C4-2B (cell line): ENCODE measurements around the gene ITGB1BP1.

Source experiments
- H3K27ac ChIP-seq: fragments of 450-650 bp; 2 replicates; pipeline ENCODE4 v1.5.1; 2017
- ZFX ChIP-seq: fragments of 450-650 bp; IDR thresholded peaks from 2 replicates; pipeline ENCODE4 v1.6.1; 2017
- TF ChIP-seq, protein P1 (sequence below): fragments of 450-650 bp; conservative IDR thresholded peaks from 2 replicates; pipeline ENCODE4 v1.5.1; 2017; ENCODE audit warnings: mild to moderate bottlenecking

Gene ITGB1BP1

DNA sequence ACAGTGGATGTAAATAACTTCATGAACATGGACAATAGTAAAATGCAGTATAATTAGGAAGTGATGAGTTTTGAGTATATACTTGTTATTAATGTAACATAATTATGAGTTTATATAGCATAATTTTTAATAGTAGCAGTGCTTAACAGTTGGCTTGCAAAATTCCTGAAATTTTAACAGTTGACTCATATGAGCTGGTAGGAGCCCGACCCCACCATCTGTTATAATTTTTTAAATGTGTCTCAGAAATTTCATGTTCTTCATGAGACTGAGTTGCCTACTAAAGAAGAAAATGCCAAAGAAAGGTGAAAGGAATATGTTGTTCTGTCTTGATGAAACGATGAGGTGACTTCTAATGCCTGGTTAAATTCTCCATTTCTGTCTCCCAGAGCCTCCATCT, 62.6 kb downstream of the ITGB1BP1 start:
- no peak for TF ChIP-seq ZFX
- TF ChIP-seq, protein P1, sequence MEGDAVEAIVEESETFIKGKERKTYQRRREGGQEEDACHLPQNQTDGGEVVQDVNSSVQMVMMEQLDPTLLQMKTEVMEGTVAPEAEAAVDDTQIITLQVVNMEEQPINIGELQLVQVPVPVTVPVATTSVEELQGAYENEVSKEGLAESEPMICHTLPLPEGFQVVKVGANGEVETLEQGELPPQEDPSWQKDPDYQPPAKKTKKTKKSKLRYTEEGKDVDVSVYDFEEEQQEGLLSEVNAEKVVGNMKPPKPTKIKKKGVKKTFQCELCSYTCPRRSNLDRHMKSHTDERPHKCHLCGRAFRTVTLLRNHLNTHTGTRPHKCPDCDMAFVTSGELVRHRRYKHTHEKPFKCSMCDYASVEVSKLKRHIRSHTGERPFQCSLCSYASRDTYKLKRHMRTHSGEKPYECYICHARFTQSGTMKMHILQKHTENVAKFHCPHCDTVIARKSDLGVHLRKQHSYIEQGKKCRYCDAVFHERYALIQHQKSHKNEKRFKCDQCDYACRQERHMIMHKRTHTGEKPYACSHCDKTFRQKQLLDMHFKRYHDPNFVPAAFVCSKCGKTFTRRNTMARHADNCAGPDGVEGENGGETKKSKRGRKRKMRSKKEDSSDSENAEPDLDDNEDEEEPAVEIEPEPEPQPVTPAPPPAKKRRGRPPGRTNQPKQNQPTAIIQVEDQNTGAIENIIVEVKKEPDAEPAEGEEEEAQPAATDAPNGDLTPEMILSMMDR, result no peak
- H3K27ac ChIP-seq, result no peak overlapping the region

DNA sequence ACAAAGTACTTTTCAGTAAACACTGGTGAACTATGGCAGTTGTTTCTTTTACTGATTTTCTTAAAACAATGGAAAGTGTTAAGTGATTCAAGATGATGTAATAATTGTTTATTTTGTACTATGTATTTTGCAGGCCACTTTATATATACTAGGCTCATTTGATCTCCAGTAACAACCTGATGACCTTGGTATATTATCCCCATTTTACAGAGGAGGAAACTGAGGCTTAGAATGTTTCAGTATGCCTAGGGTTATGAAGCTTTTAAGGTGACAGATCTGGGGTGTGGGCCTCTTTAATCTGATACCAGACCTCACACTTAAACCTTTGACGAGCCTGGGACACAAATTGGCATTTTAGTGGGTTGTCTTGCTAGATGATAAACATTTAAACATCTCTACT, 63.2 kb downstream of the ITGB1BP1 start:
- no peak overlapping the region for H3K27ac ChIP-seq
- no peak for TF ChIP-seq ZFX
- TF ChIP-seq, protein P1, result no peak

DNA sequence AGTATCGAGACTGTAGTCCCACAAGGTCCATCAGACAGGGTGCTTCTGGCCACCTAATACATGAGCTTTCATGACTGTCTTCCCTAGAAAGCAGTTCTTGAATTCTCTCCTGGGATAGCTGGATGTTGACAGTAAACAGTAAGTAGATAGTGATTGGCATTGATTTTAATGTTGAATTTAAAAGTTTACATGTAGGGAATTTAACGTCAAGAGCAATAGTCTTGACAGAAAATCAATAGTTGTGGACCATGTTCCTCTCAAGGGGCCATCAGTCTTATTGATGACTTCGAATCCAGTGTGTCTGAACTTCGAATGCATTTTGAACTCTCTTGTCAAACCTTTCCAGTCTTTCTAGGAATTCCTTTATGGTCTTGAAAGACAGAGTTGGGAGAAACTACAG, 63.9 kb downstream of the ITGB1BP1 start:
- TF ChIP-seq ZFX, result no peak
- TF ChIP-seq, protein P1, result no peak
- no peak overlapping the region for H3K27ac ChIP-seq

DNA sequence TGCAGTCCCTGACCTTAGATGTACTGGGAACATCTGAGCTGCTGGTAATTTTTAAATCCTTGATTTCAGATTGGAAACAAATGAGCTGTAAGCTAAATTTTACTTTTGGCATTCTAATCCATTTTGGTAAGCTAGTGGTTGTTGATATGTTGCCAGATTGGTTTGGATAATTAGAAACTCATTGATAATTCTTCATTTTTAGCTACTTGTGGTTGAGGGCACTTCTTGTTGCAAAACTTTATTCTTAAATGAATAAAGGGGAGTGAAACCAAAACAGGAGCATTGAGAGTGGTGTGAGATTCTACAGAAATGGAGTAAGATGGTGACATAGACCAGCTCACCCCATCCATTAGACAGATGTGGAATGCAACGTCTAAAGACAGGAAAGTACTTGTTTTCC, 64.5 kb downstream of the ITGB1BP1 start:
- no peak overlapping the region for H3K27ac ChIP-seq
- no peak for TF ChIP-seq ZFX
- TF ChIP-seq, protein P1, result no peak

DNA sequence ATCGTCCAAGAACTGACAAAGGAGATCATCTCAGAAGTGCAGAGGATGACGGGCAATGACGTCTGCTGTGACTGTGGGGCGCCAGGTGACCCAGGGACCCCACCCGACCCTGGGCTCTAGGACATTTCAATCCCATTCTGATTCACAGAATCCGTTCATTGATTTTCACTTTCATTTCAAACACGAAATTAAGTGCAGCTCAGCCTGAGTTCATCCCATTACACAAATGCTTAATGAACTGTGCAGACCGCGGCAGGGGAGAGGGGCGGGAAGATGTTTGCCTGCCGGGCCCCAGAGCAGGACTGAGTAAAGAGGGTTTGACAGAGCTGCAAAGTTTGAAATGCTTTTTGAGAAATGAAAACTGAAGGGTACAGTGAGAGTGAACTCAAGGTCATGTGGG, 67.1 kb downstream of the ITGB1BP1 start:
- no peak for TF ChIP-seq ZFX
- H3K27ac ChIP-seq, result no peak overlapping the region

DNA sequence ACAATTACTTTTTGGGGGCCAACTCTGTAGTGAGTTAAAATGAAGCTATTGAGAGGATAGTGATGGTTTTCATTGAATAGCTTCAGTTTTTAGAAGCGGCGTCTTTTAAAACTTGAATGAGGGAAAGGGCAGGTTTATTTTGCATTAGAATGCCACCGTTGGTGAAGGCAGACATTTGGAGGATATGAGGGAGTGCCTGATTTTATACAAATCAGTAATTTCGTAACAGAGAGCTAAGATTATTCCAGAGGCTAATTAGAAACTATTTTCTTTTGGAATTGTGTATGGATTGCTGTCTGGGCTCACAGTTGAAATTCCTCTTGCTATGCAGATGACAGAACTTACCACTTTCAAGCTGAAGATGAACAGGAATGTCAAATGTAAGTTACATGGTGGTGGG, 67.6 kb downstream of the ITGB1BP1 start:
- no peak overlapping the region for H3K27ac ChIP-seq
- TF ChIP-seq, protein P1, result no peak
- TF ChIP-seq ZFX, result no peak

DNA sequence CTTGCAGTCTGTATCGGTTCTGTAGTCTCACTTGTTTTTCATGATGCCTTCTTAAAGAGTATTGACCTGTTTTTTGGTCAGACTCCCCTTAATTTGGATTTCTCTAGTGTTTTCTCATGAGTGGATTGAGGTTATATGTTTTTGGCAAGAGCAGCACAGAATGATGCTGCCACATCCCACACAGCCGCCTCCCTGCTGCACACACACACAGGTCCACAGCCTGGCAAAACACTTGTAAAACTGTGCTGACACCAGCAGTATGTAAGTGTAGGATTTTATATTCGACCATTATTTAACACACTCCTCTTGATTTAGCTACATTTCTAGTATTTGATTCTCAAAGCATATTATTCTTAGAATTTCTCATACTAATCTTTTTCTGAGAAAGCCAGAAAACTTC, 68.1 kb downstream of the ITGB1BP1 start:
- no peak overlapping the region for H3K27ac ChIP-seq
- no peak for TF ChIP-seq ZFX
- TF ChIP-seq, protein P1, result no peak

DNA sequence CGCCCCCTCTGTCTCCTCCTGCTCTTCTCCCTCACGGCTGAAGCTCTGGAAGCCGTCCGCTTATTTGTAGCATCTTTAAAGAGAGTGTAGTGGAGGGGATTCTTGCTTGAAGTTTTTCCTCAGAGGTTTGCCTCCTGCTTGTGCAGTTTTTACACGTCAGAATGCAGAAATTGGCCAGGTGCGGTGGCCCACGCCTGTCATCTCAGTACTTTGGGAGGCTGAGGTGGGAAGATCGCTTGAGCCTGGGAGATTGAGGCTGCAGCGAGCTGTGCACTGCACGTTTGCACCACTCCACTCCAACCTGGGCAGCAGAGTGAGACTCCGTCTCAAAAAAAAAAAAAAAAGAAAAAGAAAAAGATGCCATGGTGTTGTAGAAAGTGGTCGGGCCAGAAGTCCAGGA, 69.0 kb downstream of the ITGB1BP1 start:
- TF ChIP-seq ZFX, result no peak
- TF ChIP-seq, protein P1, result no peak
- no peak overlapping the region for H3K27ac ChIP-seq
